K562 (cell line): Measurements from ENCODE around the gene C10orf105. TPM values are rescaled to one million over a fixed set of nuclear protein-coding genes. Genes with fewer than 3 reads are reported as not detected.

ENCODE experiments used
- ATAC-seq: fragments of 200-7000 bp; cut with Tn5 transposase; 3 replicates; pipeline ENCODE4 v1.9.1; 2020; ENCODE audit warnings: moderate library complexity
- BruUV-seq: library from RNA; stranded (reverse); fragments of 400-500 nt; replicated peaks from 2 replicates; lab custom pipeline; 2021; lab: Mats Ljungman, UMichigan
- CTCF ChIA-PET: fragments of 300-600 bp; formaldehyde crosslinking; extraction: SDS; loops from one replicate; lab custom pipeline; 2021; ENCODE audit warnings: low intra/inter-chr PET ratio; lab: Yijun Ruan, JAX
- POLR2A ChIA-PET: fragments of 300-600, 350-650 bp; sonication (Branson Sonifier 250); formaldehyde crosslinking; extraction: SDS; loops from one replicate; lab custom pipeline; 2021; ENCODE audit warnings: antibody characterized with exemption, inconsistent platforms; lab: Yijun Ruan, JAX
- DNase-seq, 4 experiments: peaks; one replicate each; pipeline versions ENCODE4 v3.0.0 to v3.0.0-alpha.2; 2011 to 2018; ENCODE audit warnings: low spot score in 3 of 4, mixed read lengths in 3 of 4; ENCODE audit errors: extremely low read depth in 1 of 4
- FAIRE-seq: peaks from 2 replicates; lab custom pipeline; 2011; peaks lifted over from hg19 to GRCh38; lab: Jason Lieb, UNC
- H2AFZ ChIP-seq: 2 replicates; pipeline ENCODE4 v1.6.0; 2011; ENCODE audit warnings: low read depth, low read length, control low read depth, inconsistent platforms
- H3K27ac ChIP-seq: fragments of 200-600 bp; 3 replicates; pipeline ENCODE4 v1.8.0; 2011; ENCODE audit warnings: low read depth, mild to moderate bottlenecking, control low read depth, inconsistent platforms, low read length, moderate library complexity, mixed read lengths; ENCODE audit errors: extremely low read depth
- H3K27me3 ChIP-seq, 2 experiments: fragments of 300-600 bp in 1 of 2; 2 replicates in 1 of 2; 3 replicates in 1 of 2; pipeline versions ENCODE4 v1.6.0 to v1.8.0; 2011; ENCODE audit warnings: inconsistent platforms in 2 of 2, low read length in 2 of 2, mild to moderate bottlenecking in 1 of 2, mixed read lengths in 1 of 2, moderate library complexity in 1 of 2; ENCODE audit not compliant: control insufficient read depth in 2 of 2, insufficient read depth in 2 of 2
- H3K36me3 ChIP-seq: fragments of 300-600 bp; 3 replicates; pipeline ENCODE4 v1.8.0; 2011; ENCODE audit warnings: mild to moderate bottlenecking, low read length, inconsistent platforms; ENCODE audit not compliant: control insufficient read depth, insufficient read depth
- H3K4me1 ChIP-seq, 2 experiments: fragments of 200-600 bp in 1 of 2; replicated peaks in 1 of 2; 2 replicates in 1 of 2; 3 replicates in 1 of 2; pipeline versions ENCODE4 v1.5.1 to v1.8.0; 2011; ENCODE audit warnings: inconsistent platforms in 2 of 2, low read length in 2 of 2, mild to moderate bottlenecking in 1 of 2, mixed read lengths in 1 of 2, moderate library complexity in 1 of 2; ENCODE audit not compliant: control insufficient read depth in 2 of 2, insufficient read depth in 2 of 2
- H3K4me2 ChIP-seq: 2 replicates; pipeline ENCODE4 v1.6.1; 2011; ENCODE audit warnings: low read length, control low read depth, inconsistent platforms, mixed read lengths; ENCODE audit not compliant: insufficient read depth
- H3K4me3 ChIP-seq: fragments of 200-600 bp; sonication (generic), shearing (Covaris generic); 2 replicates; pipeline ENCODE4 v1.5.1; 2016; ENCODE audit warnings: control low read depth, inconsistent platforms
- H3K79me2 ChIP-seq: fragments of 200-600 bp; 3 replicates; pipeline ENCODE4 v1.8.0; 2011; ENCODE audit warnings: low read length, inconsistent platforms; ENCODE audit not compliant: control insufficient read depth, insufficient read depth
- H3K9ac ChIP-seq, 2 experiments: 2 replicates each; pipeline versions ENCODE4 v1.6.0 to v1.6.1; 2011; ENCODE audit warnings: low read depth in 2 of 2, low read length in 2 of 2, control low read depth in 1 of 2, inconsistent platforms in 1 of 2, mild to moderate bottlenecking in 1 of 2, mixed read lengths in 1 of 2; ENCODE audit not compliant: insufficient read depth in 1 of 2
- H3K9me1 ChIP-seq: one replicate; pipeline ENCODE4 v1.6.0; 2011; ENCODE audit warnings: inconsistent platforms, mild to moderate bottlenecking, low read length, moderate library complexity; ENCODE audit not compliant: control insufficient read depth, insufficient read depth
- H3K9me3 ChIP-seq: replicated peaks from 2 replicates; pipeline ENCODE4 v1.5.1; 2011; ENCODE audit warnings: low read depth, low read length, inconsistent platforms; ENCODE audit not compliant: control insufficient read depth, insufficient read depth
- H4K20me1 ChIP-seq: replicated peaks from 2 replicates; pipeline ENCODE4 v1.6.1; 2011; ENCODE audit warnings: low read length, inconsistent platforms, mixed read lengths; ENCODE audit not compliant: control insufficient read depth, insufficient read depth
- FOXP4 ChIP-seq: sonication (generic); formaldehyde crosslinking; IDR thresholded peaks from 2 replicates; pipeline ENCODE4 v1.8.0; 2022; ENCODE audit warnings: mild to moderate bottlenecking, missing genetic modification reagents, borderline replicate concordance
- SRSF1 ChIP-seq: fragments of 200-400 bp; formaldehyde crosslinking; IDR thresholded peaks from 2 replicates; pipeline ENCODE4 v1.6.1; 2017; ENCODE audit warnings: mild to moderate bottlenecking, low read depth, low read length, moderate library complexity
- ZBTB17 ChIP-seq: fragments of 450-650 bp; formaldehyde crosslinking; IDR thresholded peaks from 2 replicates; pipeline ENCODE4 v1.4.0; 2020; ENCODE audit warnings: mild to moderate bottlenecking
- ZFPM2 ChIP-seq: fragments of 250-450 bp; sonication (Bioruptor Pico); IDR thresholded peaks from 2 replicates; pipeline ENCODE4 v1.5.1; 2022; ENCODE audit warnings: mild to moderate bottlenecking
- ZNF395 ChIP-seq: fragments of 200-800 bp; sonication (Bioruptor generic); IDR thresholded peaks from 2 replicates; pipeline ENCODE4 v1.6.1; 2017; ENCODE audit warnings: missing genetic modification characterization, missing compliant biosample characterization
- ZNF507 ChIP-seq: conservative IDR thresholded peaks from 2 replicates; pipeline ENCODE4 v1.6.1; 2017; ENCODE audit warnings: missing genetic modification characterization, missing compliant biosample characterization
- WGBS: fragments of 100-300 bp; shearing (Covaris generic); methylation state at CpG from one replicate; pipeline ENCODE4 v1.1.6; 2016; ENCODE audit warnings: low coverage, mixed read lengths; ENCODE audit not compliant: insufficient coverage; ENCODE audit errors: missing lambda C conversion rate; 5-methylcytosine and 5-hydroxymethylcytosine counted together
- in situ Hi-C: fragments of 300-500 bp; cut with MboI; formaldehyde crosslinking; loops from 4 replicates; pipeline ENCODE4 v1.15.0; 2018; ENCODE audit warnings: inconsistent platforms, mixed read lengths
- intact Hi-C: fragments of 100-400 bp; cut with micrococcal nuclease; formaldehyde crosslinking; loops from 2 replicates; pipeline ENCODE4 v1.14.2; 2022
- polyA plus RNA-seq, 8 experiments: library from polyadenylated mRNA; depleted of rRNA in 4 of 8; stranded (reverse) in 5 of 8; unstranded in 3 of 8; fragments of >200 nt; fragmentation: Nextera tagmentation in 2 of 8; fragmentation: Illumina TruSeq in 1 of 8; extraction: Ambion mirVana in 2 of 8; extraction: Trizol in 1 of 8; gene quantifications; 2 replicates each; pipeline versions ENCODE4 v1.2.1 to v1.2.3, GENCODE V29; 2011 to 2014; ENCODE audit warnings: inconsistent platforms in 1 of 8, missing spikeins in 1 of 8
- total RNA-seq, 7 experiments: library from RNA; depleted of rRNA in 6 of 7; stranded (reverse); fragments of >200 nt in 6 of 7; fragmentation: Illumina TruSeq in 2 of 7; extraction: Trizol in 2 of 7; gene quantifications; 2 replicates each; pipeline versions ENCODE4 v1.2.1 to v1.2.3, GENCODE V29; 2011 to 2021; ENCODE audit warnings: low replicate concordance in 1 of 7

C10orf105 gene
- total and polyA plus RNA-seq, 9 of the 15 experiments (the other 6 are each of a cell fraction or from before 2014, with no cell fraction given), result 0.03 to 0.25 (median 0.04) TPM; not detected in 3

- intact Hi-C loops (no loop called here), in situ Hi-C loops (no loop called here)
- DNase-seq, result no peak
- no peak overlapping the region for H3K4me2 ChIP-seq
- no peaks in the 10 kb centered on the region for H4K20me1 ChIP-seq
- H3K9me1 ChIP-seq, result no peaks in the 10 kb centered on the region
- FAIRE-seq, result no peak
- no peaks in the 10 kb centered on the region for H3K9me3 ChIP-seq
- no peaks in the 10 kb centered on the region for H3K27me3 ChIP-seq
- ATAC-seq, result no peak
- ChIA-PET CTCF (no interaction called here), POLR2A (interaction anchor here (0.6 to 1.4 kb wide), 4 partner anchors 9 to 35 kb away, joined by 3 to 4 read pairs (median 4); no protein-coding TSS in a partner anchor)
- peaks cover 10 to 30% of the 10 kb centered on the region in 2 experiments for H3K4me1 ChIP-seq
- BruUV-seq, result no TSS peak
- TF ChIP-seq ZBTB17 (CRISPR knock-in tag), result no peak
- TF ChIP-seq ZNF507, result no peak
- TF ChIP-seq ZNF395 (CRISPR knock-in tag), result no peak
- TF ChIP-seq FOXP4 (CRISPR knock-in tag), result no peak
- no peak for TF ChIP-seq SRSF1
- no peak for TF ChIP-seq ZFPM2 (CRISPR knock-in tag)
- no peak overlapping the region for H3K27ac ChIP-seq
- peak overlapping the region in 1 of 2 experiments; percentile 60; a peak in 2 of 4 replicates for H3K9ac ChIP-seq
- WGBS, result 52% methylated on average over 7 of the region's 7 CpGs
- H2AFZ ChIP-seq, result no peak overlapping the region
- no peaks in the 10 kb centered on the region for H3K36me3 ChIP-seq
- H3K79me2 ChIP-seq, result no peaks in the 10 kb centered on the region
- H3K4me3 ChIP-seq, result no peak overlapping the region
Observed at GRCh38 chr10:71719042-71719441, 536 bp downstream of the C10orf105 start.
